K562 (cell line): ENCODE data around the gene TPI1. TPM values are rescaled to one million over a fixed set of nuclear protein-coding genes. Genes with fewer than 3 reads are reported as not detected.

Experiments
- BCOR ChIP-seq: fragments of 450-650 bp; IDR thresholded peaks from 2 replicates; pipeline ENCODE4 v1.6.1; 2016
- CSDE1 ChIP-seq, 2 experiments: fragments of 450-650 bp; IDR thresholded peaks; 2 replicates each; pipeline ENCODE4 v1.6.1; 2016; ENCODE audit warnings: mild to moderate bottlenecking in 1 of 2
- DACH1 ChIP-seq: fragments of 450-650 bp; IDR thresholded peaks from 2 replicates; pipeline ENCODE4 v1.6.1; 2018; ENCODE audit not compliant: partially characterized antibody
- DDX20 ChIP-seq: fragments of 450-650 bp; IDR thresholded peaks from 2 replicates; pipeline ENCODE4 v1.6.1; 2016; ENCODE audit warnings: missing genetic modification characterization, low read depth, mild to moderate bottlenecking, missing compliant biosample characterization, moderate library complexity
- FOXJ3 ChIP-seq: sonication (generic); formaldehyde crosslinking; IDR thresholded peaks from 2 replicates; pipeline ENCODE4 v1.4.0; 2020; ENCODE audit warnings: mild to moderate bottlenecking, missing genetic modification reagents
- HDAC2 ChIP-seq: fragments of 450-650 bp; IDR thresholded peaks from 2 replicates; pipeline ENCODE4 v1.6.1; 2016; ENCODE audit warnings: mild to moderate bottlenecking
- HMGN3 ChIP-seq: IDR thresholded peaks from 2 replicates; pipeline ENCODE4 v1.6.1; 2011; ENCODE audit warnings: borderline replicate concordance, low read depth, mild to moderate bottlenecking, mixed read lengths, low read length; ENCODE audit not compliant: insufficient read length; ENCODE audit errors: extremely low read depth
- HNRNPK ChIP-seq: fragments of 200-400 bp; formaldehyde crosslinking; IDR thresholded peaks from one replicate; pipeline ENCODE4 v1.6.1; 2018; ENCODE audit warnings: mild to moderate bottlenecking, low read depth, low read length; ENCODE audit not compliant: poor library complexity, severe bottlenecking
- MCM2 ChIP-seq: fragments of 450-650 bp; IDR thresholded peaks from 2 replicates; pipeline ENCODE4 v1.6.1; 2017; ENCODE audit warnings: low read depth, mild to moderate bottlenecking
- MEIS2 ChIP-seq: fragments of 450-650 bp; IDR thresholded peaks from 2 replicates; pipeline ENCODE4 v1.6.1; 2014; ENCODE audit warnings: mild to moderate bottlenecking; ENCODE audit not compliant: partially characterized antibody
- RBM22 ChIP-seq: fragments of 200-400 bp; formaldehyde crosslinking; IDR thresholded peaks from 2 replicates; pipeline ENCODE4 v1.6.1; 2018; ENCODE audit warnings: low read length, low read depth; ENCODE audit not compliant: poor library complexity, severe bottlenecking
- RFX1 ChIP-seq: fragments of 450-650 bp; IDR thresholded peaks from 2 replicates; pipeline ENCODE4 v1.6.1; 2016; ENCODE audit warnings: mild to moderate bottlenecking, moderate library complexity
- TAF7 ChIP-seq: fragments of 450-650 bp; IDR thresholded peaks from 2 replicates; pipeline ENCODE4 v1.6.1; 2016; ENCODE audit warnings: missing genetic modification characterization, missing compliant biosample characterization
- TGIF2 ChIP-seq: sonication (generic); formaldehyde crosslinking; IDR thresholded peaks from 2 replicates; pipeline ENCODE4 v1.8.1; 2022; ENCODE audit warnings: mild to moderate bottlenecking, missing genetic modification reagents, moderate library complexity
- U2AF1 ChIP-seq: fragments of 200-400 bp; formaldehyde crosslinking; optimal IDR thresholded peaks from 2 replicates; pipeline ENCODE3; 2017; ENCODE audit warnings: mild to moderate bottlenecking, low read depth, low read length, moderate library complexity
- YY1 ChIP-seq, 3 experiments: IDR thresholded peaks; 2 replicates each; pipeline ENCODE4 v1.6.1; 2011; ENCODE audit warnings: low read length in 2 of 3, mild to moderate bottlenecking in 2 of 3, moderate library complexity in 2 of 3, borderline replicate concordance in 1 of 3, control low read depth in 1 of 3, low read depth in 1 of 3; ENCODE audit not compliant: insufficient read depth in 3 of 3, insufficient replicate concordance in 2 of 3, control insufficient read depth in 1 of 3, insufficient read length in 1 of 3; ENCODE audit errors: extremely low read depth in 1 of 3
- ZNF717 ChIP-seq: fragments of 250-450 bp; sonication (Bioruptor Pico); IDR thresholded peaks from 2 replicates; pipeline ENCODE4 v1.5.0; 2021
- ZSCAN29 ChIP-seq: fragments of 450-650 bp; IDR thresholded peaks from 2 replicates; pipeline ENCODE4 v1.6.1; 2017
- polyA plus RNA-seq, 8 experiments: library from polyadenylated mRNA; depleted of rRNA in 4 of 8; stranded (reverse) in 5 of 8; unstranded in 3 of 8; fragments of >200 nt; fragmentation: Nextera tagmentation in 2 of 8; fragmentation: Illumina TruSeq in 1 of 8; extraction: Ambion mirVana in 2 of 8; extraction: Trizol in 1 of 8; gene quantifications; 2 replicates each; pipeline versions ENCODE4 v1.2.1 to v1.2.3, GENCODE V29; 2011 to 2014; ENCODE audit warnings: inconsistent platforms in 1 of 8, missing spikeins in 1 of 8
- total RNA-seq, 7 experiments: library from RNA; depleted of rRNA in 6 of 7; stranded (reverse); fragments of >200 nt in 6 of 7; fragmentation: Illumina TruSeq in 2 of 7; extraction: Trizol in 2 of 7; gene quantifications; 2 replicates each; pipeline versions ENCODE4 v1.2.1 to v1.2.3, GENCODE V29; 2011 to 2021; ENCODE audit warnings: low replicate concordance in 1 of 7
- TF ChIP-seq, protein P1 (sequence below): IDR thresholded peaks from 2 replicates; pipeline ENCODE4 v1.6.1; 2011; ENCODE audit warnings: borderline replicate concordance, low read depth, mild to moderate bottlenecking, moderate library complexity, low read length; ENCODE audit not compliant: insufficient read depth, poor library complexity, severe bottlenecking
- TF ChIP-seq, protein P2 (sequence below): fragments of 450-650 bp; formaldehyde crosslinking; IDR thresholded peaks from 2 replicates; pipeline ENCODE4 v1.4.0; 2020; ENCODE audit warnings: mild to moderate bottlenecking, moderate library complexity
- TF ChIP-seq, protein P3 (sequence below): sonication (generic); formaldehyde crosslinking; IDR thresholded peaks from 2 replicates; pipeline ENCODE4 v1.8.1; 2023; ENCODE audit warnings: missing genetic modification reagents, mild to moderate bottlenecking, borderline replicate concordance

TPI1 gene
- total and polyA plus RNA-seq, 9 of the 15 experiments (the other 6 are each of a cell fraction or from before 2014, with no cell fraction given): 662 to 4,971 (median 892) TPM

DNA sequence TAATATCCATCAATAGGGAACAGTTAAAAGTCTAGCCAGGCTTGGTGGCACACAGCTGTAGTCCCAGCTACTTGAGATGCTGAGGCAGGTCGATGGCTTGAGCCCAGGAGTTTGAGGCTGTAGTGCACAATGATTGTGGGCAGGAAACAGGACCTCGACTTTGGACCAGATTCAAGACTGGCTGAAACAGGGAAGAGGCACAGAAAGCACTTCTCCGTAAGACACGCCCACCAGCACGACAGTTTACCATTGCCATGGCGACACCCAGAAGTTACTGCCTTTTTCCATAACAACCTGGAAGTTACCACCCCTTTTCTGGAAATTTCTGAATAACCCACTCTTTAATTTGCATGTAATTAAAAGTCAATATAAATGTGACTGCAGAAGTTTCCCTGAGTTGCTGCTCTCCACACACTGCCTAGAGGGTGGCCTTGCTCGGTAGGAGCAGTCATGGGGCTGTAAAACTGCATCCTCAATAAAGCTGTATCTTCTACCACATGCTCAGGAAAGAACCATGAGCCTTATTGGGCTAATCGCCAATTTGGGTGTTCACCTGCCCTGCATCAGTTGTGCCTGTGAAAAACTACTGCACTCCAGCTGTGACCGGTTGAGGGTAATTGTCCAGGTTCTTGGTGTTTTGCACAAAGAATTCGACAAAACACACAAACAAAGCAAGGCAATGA is 32.6 kb downstream of the TPI1 start (continued):
- no peak for TF ChIP-seq HDAC2
- TF ChIP-seq ZNF717 (CRISPR knock-in tag): no peak
- TF ChIP-seq, protein P1, sequence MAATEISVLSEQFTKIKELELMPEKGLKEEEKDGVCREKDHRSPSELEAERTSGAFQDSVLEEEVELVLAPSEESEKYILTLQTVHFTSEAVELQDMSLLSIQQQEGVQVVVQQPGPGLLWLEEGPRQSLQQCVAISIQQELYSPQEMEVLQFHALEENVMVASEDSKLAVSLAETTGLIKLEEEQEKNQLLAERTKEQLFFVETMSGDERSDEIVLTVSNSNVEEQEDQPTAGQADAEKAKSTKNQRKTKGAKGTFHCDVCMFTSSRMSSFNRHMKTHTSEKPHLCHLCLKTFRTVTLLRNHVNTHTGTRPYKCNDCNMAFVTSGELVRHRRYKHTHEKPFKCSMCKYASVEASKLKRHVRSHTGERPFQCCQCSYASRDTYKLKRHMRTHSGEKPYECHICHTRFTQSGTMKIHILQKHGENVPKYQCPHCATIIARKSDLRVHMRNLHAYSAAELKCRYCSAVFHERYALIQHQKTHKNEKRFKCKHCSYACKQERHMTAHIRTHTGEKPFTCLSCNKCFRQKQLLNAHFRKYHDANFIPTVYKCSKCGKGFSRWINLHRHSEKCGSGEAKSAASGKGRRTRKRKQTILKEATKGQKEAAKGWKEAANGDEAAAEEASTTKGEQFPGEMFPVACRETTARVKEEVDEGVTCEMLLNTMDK: no peak
- TF ChIP-seq MCM2: no peak
- peak; percentile 94 for TF ChIP-seq RFX1
- TF ChIP-seq TGIF2: no peak
- no peak for TF ChIP-seq ZSCAN29
- no peak for TF ChIP-seq DACH1
- TF ChIP-seq MEIS2: no peak
- no peak for TF ChIP-seq BCOR
- TF ChIP-seq RBM22: no peak
- TF ChIP-seq, protein P2, sequence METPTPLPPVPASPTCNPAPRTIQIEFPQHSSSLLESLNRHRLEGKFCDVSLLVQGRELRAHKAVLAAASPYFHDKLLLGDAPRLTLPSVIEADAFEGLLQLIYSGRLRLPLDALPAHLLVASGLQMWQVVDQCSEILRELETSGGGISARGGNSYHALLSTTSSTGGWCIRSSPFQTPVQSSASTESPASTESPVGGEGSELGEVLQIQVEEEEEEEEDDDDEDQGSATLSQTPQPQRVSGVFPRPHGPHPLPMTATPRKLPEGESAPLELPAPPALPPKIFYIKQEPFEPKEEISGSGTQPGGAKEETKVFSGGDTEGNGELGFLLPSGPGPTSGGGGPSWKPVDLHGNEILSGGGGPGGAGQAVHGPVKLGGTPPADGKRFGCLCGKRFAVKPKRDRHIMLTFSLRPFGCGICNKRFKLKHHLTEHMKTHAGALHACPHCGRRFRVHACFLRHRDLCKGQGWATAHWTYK (CRISPR knock-in tag): no peak
- TF ChIP-seq CSDE1 (IDR thresholded peaks at IDR 0.05): peak in 1 of 2 experiments; percentile 55; a peak in 1 of 4 replicates
- TF ChIP-seq U2AF1: no peak
- TF ChIP-seq, protein P3, sequence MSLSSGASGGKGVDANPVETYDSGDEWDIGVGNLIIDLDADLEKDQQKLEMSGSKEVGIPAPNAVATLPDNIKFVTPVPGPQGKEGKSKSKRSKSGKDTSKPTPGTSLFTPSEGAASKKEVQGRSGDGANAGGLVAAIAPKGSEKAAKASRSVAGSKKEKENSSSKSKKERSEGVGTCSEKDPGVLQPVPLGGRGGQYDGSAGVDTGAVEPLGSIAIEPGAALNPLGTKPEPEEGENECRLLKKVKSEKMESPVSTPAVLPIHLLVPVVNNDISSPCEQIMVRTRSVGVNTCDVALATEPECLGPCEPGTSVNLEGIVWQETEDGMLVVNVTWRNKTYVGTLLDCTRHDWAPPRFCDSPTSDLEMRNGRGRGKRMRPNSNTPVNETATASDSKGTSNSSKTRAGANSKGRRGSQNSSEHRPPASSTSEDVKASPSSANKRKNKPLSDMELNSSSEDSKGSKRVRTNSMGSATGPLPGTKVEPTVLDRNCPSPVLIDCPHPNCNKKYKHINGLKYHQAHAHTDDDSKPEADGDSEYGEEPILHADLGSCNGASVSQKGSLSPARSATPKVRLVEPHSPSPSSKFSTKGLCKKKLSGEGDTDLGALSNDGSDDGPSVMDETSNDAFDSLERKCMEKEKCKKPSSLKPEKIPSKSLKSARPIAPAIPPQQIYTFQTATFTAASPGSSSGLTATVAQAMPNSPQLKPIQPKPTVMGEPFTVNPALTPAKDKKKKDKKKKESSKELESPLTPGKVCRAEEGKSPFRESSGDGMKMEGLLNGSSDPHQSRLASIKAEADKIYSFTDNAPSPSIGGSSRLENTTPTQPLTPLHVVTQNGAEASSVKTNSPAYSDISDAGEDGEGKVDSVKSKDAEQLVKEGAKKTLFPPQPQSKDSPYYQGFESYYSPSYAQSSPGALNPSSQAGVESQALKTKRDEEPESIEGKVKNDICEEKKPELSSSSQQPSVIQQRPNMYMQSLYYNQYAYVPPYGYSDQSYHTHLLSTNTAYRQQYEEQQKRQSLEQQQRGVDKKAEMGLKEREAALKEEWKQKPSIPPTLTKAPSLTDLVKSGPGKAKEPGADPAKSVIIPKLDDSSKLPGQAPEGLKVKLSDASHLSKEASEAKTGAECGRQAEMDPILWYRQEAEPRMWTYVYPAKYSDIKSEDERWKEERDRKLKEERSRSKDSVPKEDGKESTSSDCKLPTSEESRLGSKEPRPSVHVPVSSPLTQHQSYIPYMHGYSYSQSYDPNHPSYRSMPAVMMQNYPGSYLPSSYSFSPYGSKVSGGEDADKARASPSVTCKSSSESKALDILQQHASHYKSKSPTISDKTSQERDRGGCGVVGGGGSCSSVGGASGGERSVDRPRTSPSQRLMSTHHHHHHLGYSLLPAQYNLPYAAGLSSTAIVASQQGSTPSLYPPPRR (CRISPR knock-in tag): no peak
- no peak for TF ChIP-seq DDX20 (tag)
- TF ChIP-seq HMGN3: no peak
- no peak for TF ChIP-seq TAF7 (tag)
- no peak for TF ChIP-seq FOXJ3 (CRISPR knock-in tag)
- TF ChIP-seq HNRNPK: no peak
- TF ChIP-seq YY1 (IDR thresholded peaks at IDR 0.05; ENCODE audit: borderline replicate concordance in 1 of 3, control insufficient read depth in 1 of 3, extremely low read depth in 1 of 3, insufficient read depth in 3 of 3, insufficient read length in 1 of 3, insufficient replicate concordance in 2 of 3, low read depth in 1 of 3, low read length in 2 of 3): no peak
